ENCODE measurements around the gene RHOG.
"Not testable (repeated sequence)": the region's sequence is repeated elsewhere in the genome, so short reads cannot be mapped to it uniquely, and the experiment has no call there.

RHOG gene

DNA sequence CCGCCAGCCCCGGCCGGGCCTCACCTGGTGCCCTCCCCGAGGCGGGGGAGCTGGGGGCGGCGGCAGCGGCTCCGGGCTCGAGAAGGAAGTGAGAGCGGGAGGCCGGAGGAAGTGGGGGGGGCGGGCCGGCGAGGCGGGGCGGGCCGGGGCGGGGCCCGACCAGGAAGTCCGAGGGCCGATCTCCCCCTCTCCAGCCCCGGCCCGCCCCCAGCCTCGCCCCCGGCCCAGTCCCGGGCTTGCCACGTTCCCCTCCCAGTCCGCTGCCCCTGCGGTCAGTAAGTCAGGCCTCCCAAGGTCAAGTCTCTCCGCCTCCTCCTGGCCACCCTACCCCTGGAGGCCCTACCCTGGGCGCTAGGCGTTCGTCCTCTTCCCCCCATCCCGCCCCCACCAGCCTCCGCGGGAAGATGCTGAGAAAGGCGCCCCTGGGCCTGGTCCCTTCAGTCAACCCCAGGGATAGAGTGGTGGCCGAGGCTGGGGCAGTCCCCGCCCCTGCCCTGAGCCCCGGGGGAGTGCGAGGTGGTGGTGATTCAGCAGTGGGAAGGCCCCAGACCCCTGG is at the start of gene RHOG:
TSS of gene RHOG (minus strand) at position 90 of the 556 bp plus-strand sequence. CDS start 12,821 bp downstream, outside the sequence.
- DNase-seq = no peak

DNA sequence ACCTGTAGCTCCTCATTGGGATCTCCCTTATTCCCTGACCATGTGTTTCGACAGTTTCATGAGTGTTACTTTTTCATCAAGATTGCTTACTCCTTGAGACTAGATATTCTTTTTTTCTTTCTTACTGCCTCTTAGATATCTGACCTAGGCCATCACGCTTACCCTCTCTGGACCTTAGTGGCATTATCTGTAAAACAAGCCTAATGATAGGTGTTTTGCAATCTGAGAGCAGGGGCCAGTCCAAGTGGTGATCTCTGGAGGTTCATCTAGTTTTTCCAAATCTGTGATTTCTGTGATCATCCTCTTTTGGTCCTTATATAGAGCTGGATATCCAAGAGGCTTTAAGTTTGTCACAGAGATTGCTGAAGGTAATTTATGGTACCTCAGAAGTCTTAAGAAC is 49.3 kb upstream of the RHOG start:
- no peak for DNase-seq

DNA sequence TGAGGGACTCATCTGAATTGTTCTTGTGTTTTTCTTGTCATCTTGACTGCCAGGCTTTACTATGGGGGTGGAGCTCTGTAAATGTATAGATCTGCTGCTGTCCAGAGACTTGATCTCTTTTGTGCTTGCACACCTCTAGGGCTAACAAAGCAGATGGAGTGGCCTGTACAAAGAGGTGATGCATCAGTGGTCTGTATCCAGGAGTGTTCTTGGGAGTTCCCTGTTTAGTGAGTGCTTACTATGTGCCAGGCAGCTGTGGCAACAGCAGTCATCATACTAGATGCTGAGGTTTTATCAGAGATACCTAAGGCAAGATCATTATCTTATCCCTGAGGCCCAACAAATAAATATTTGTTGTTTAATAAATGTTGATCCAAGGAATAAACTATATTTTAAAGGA is 48.1 kb upstream of the RHOG start:
- DNase-seq = no peak

- DNase-seq = no peak
Measured at GRCh38 chr11:3886985-3887384, 46.2 kb upstream of the RHOG start.

- no peak for DNase-seq
Measured at GRCh38 chr11:3885855-3886254, 45.1 kb upstream of the RHOG start.

- DNase-seq = no peak
Measured at GRCh38 chr11:3882655-3883054, 41.9 kb upstream of the RHOG start.

- peak; percentile 62 for DNase-seq
Measured at GRCh38 chr11:3880724-3881123, 40.0 kb upstream of the RHOG start.

DNA sequence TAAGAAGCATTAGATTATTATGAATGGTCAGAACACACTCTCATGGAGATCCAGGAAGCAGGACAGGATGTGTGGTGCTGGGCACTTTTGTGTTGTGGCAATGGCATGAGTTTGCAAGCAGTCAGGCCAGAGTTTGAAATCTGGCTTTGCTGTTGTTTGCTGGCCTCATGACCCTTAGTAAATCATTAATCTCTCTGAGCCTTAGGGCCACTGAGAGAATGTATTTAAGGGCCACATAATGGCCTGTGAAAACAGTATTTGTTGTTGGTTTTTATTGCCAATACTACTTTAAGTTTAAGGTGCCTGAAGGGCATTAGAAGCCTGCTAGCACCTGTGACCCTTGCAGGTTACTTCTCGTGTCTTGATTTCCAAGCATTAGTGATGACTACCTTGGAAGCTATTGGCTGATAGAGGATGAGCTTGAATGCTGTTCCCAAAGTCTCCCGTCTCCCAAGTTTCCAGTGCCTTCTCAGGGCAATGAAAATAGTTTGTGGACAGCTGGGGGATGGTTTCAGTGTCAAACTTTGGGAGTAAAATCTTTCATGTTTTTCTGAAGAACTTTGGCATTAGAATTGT is 39.3 kb upstream of the RHOG start:
- DNase-seq = no peak

GRCh38 chr11:3879216-3879966 is 38.6 kb upstream of the RHOG start:
- no peak for DNase-seq

DNA sequence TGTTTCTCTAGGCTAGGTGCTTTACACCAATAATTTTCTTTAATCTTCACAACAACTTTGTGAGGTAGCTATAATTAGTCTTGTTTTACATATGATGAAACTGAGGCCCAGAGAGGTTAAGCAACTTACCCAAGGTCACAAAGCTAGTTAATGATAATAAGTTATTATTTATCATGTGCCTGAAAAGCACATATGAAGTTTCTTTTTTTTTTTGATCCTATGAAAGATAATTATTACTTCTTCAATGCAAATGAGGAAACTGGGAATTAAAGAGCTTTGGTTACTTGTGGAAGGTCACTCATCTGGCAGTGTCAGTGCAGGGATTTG is 37.5 kb upstream of the RHOG start:
- DNase-seq = no peak

- DNase-seq = no peak
Measured at GRCh38 chr11:3877364-3878257, 36.9 kb upstream of the RHOG start.

- DNase-seq = no peak
Measured at GRCh38 chr11:3876613-3877012, 35.9 kb upstream of the RHOG start.

DNA sequence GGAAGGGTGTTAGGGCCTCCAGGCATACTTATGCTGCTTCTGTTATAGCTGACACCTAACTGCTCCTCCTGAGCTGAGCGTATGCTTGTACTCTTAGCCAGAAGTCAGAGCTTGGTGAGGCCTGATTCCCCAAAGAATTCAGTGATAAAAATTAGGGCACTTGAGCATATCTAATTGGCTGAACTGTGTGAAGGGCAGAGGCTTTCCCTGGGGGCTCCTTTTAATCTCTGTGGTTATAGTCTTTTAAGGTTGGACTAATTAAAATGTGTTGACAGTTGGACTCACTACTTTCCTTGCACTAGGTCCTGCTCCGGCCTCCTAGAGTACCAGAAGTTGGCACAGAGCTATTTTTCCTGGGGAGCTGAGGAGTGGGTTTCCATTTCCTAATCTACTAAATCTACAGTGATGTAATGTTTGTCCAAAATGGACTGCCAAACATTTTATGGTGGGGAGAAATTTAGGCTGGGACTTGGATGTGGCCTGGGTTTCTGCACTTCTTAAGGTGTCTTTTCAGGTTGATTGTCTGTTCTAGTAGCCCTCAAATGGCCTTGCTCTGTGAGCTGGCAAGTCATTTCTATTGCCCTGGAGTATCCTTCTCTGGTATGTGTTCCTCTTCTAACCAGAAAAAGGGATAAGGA is 33.1 kb upstream of the RHOG start:
- DNase-seq = no peak

- DNase-seq = no peak
Measured at GRCh38 chr11:3867209-3868091, 26.7 kb upstream of the RHOG start.

- no peak for DNase-seq
Measured at GRCh38 chr11:3866836-3867208, 26.1 kb upstream of the RHOG start.

- DNase-seq = no peak
Measured at GRCh38 chr11:3866206-3866605, 25.4 kb upstream of the RHOG start.

- DNase-seq = peak; percentile 80
Measured at GRCh38 chr11:3865388-3866193, 24.8 kb upstream of the RHOG start.

GRCh38 chr11:3861683-3862082 is 20.9 kb upstream of the RHOG start:
- no peak for DNase-seq

DNA sequence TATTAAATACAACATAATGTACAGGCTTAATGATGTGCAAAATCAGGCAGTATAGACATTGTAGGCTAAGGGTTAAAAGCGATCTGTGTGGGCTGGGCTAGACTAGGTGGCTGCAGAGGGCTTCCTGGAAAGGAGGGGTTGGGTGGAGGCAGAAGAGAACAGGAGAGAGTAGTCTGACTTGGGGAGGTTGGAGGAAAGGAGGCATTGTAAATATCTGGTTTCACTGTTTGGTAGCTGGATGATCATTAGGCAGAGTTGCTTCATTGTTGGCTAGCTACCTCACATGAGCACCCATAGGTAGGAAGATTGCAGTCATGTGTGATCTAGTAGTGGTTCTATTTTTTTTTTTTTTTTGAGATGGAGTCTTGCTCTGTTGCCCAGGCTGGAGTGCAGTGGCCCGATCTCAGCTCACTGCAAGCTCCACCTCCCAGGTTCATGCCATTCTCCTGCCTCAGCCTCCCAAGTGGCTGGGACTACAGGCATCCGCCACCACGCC is 20.2 kb upstream of the RHOG start:
- DNase-seq = not testable (repeated sequence)

GRCh38 chr11:3860375-3860774 is 19.6 kb upstream of the RHOG start:
- no peak for DNase-seq

DNA sequence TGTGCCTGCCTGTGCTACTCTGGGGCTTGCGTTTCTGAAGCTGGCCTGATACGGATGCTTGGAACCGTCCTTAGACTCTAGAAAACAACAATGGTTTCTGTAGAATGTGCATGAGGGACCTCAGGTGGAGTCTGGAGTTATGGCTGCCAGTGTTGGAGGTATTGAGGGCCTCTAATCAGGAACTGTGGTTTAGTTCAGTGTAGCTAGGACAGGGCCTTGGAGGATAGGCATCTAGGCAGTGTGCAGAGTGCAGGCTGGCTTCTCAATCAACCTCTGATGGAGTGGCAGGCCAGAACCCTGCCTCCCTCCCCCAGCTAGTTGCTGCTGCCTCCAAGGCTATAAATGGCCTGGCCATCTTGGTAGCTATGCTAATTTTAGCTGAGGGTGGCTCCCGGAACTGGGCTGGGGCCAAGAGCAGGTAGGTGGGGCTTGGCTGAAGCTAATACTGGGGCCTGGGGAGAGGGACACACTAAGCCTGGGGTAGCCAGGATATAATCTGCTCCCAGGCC is 18.7 kb upstream of the RHOG start:
- no peak for DNase-seq

Data from EL (cell line).